ENCODE results near the gene EDC4.
"Not testable (repeated sequence)": the region's sequence is repeated elsewhere in the genome, so short reads cannot be mapped to it uniquely, and the experiment has no call there.

EDC4 gene, protein sequence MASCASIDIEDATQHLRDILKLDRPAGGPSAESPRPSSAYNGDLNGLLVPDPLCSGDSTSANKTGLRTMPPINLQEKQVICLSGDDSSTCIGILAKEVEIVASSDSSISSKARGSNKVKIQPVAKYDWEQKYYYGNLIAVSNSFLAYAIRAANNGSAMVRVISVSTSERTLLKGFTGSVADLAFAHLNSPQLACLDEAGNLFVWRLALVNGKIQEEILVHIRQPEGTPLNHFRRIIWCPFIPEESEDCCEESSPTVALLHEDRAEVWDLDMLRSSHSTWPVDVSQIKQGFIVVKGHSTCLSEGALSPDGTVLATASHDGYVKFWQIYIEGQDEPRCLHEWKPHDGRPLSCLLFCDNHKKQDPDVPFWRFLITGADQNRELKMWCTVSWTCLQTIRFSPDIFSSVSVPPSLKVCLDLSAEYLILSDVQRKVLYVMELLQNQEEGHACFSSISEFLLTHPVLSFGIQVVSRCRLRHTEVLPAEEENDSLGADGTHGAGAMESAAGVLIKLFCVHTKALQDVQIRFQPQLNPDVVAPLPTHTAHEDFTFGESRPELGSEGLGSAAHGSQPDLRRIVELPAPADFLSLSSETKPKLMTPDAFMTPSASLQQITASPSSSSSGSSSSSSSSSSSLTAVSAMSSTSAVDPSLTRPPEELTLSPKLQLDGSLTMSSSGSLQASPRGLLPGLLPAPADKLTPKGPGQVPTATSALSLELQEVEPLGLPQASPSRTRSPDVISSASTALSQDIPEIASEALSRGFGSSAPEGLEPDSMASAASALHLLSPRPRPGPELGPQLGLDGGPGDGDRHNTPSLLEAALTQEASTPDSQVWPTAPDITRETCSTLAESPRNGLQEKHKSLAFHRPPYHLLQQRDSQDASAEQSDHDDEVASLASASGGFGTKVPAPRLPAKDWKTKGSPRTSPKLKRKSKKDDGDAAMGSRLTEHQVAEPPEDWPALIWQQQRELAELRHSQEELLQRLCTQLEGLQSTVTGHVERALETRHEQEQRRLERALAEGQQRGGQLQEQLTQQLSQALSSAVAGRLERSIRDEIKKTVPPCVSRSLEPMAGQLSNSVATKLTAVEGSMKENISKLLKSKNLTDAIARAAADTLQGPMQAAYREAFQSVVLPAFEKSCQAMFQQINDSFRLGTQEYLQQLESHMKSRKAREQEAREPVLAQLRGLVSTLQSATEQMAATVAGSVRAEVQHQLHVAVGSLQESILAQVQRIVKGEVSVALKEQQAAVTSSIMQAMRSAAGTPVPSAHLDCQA (N-terminal part only)

DNA sequence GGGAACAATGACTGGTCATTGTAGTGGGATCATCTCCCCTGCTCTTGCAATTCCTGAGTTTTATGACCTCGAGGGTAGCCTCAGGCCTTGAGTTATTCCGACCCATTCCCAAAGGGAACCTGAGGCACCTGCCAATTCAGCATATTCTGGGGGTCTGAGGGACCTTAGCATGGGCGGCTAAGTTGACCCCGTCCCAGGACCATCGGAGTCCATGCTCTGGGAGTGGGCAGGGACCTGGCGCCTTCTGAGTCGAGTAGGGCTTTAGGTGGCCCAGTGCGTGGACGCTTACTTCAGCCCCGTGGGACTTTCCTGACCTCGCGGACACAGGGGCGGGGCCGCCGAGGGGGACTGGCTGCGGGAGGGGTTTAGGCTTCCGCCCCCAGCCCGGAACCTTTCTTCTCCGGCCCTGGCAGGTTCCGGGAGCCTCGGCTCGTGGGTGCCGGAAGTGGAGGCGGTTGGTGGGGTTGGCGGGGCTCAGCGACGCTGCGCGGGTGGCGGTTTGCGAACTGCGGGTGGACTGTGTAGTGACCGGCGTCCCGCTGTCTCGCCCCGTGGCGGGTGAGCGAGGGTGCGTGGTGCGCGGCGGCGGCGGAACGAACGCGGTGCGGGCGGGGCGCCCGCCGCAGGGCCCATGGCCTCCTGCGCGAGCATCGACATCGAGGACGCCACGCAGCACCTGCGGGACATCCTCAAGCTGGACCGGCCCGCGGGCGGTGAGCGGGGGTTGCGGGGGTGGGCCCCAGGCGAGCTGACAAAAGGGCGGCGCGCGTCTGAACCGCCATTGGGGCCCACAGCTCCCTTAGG is at the start of gene EDC4:
Gene EDC4 (plus strand): TSS at position 422 of the 804 bp plus-strand sequence. CDS start 210 bp downstream, at position 632.
- no peak for DNase-seq

GRCh38 chr16:67825119-67825518 is 47.7 kb upstream of the EDC4 start:
- no peak for DNase-seq

DNA sequence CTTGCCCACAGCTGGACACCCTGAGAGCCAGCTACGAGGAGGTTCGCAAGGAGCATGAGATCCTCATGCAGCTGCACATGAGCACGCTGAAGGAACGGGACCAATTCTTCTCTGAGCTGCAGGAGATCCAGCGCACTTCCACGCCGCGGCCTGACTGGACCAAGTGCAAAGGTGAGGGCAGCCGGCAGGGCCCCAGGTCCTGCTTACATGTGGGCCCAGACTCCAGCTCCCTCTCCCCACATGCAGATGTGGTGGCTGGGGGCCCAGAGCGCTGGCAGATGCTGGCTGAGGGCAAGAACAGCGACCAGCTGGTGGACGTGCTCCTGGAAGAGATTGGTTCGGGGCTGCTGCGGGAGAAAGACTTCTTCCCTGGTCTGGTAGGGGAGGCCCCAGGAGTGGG is 46.9 kb upstream of the EDC4 start:
- DNase-seq, result no peak

GRCh38 chr16:67828651-67829050 is 44.2 kb upstream of the EDC4 start:
- no peak for DNase-seq

DNA sequence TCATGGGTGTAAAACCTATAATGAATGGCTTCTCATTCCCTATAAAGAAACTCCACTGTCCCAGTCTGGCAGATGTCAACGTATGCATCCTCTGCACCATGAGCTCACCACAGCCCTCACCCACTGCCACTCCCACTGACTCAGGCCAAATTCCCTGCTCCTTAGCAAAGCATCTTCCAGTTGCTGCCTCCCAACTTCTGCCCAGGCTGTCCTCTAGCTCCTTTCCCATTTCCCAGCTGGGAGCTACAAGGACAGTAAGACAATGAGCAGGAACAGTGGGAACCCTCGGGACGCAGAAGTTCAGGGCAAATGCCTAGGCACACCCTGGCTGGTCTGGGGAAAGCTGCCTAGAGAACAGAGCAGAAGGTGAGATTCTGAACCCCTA is 39.8 kb upstream of the EDC4 start:
- DNase-seq, result no peak

DNA sequence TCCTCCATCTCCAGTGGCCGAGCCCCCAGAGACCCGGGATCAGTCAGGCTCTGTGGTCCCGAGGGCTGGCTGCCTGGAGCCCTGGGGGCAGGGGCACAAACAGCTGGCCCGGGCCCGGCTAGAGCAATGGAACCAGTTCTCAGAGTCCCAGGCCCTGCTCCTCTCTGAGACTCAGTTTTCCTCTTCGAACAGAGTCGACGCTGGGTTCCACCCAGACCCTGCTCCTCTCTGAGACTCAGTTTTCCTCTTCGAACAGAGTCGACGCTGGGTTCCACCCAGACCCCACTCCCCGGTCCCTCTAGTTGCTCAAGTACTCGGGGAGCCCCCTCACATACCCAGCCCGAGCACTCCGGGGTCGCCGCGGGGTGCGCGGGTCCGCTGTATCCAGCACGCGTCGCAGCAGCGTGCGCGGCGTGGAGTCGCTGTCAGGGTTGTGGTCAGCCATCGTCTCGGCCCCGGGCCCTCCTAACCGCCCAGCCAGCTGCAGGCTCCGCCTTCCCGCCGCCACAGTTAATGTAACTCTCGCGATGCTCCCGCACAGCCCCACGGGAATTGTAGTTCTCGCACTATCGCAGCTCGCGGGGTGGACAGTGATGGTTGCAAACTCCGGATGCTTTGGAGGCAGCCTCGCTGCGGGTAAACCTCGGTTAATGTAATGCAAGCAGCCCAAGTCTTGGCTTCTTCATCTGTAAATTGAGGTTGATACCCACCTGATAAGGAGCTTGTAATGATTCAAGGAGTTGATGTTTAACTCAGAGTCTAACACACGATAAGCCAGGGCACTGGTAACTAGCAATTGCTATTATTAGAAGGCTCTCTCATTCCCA is 39.2 kb upstream of the EDC4 start:
- no peak for DNase-seq

DNA sequence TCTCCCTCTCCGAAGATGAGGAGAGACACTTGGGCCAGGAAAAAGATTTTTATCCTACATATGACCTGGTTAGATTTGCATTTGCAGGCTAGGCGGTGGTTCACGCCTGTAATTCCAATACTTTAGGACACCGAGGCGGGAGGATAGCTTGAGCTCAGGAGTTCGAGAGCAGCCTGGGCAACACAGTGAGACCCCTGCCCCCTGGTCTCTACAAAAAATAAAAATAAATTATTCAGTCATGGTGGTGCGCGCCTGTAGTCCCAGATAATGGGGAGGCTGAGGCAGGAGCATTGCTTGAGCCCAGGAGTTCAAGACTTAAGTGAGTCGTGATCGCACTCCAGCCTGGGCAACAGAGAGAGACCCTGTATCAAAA is 38.6 kb upstream of the EDC4 start:
- DNase-seq, result no peak

DNA sequence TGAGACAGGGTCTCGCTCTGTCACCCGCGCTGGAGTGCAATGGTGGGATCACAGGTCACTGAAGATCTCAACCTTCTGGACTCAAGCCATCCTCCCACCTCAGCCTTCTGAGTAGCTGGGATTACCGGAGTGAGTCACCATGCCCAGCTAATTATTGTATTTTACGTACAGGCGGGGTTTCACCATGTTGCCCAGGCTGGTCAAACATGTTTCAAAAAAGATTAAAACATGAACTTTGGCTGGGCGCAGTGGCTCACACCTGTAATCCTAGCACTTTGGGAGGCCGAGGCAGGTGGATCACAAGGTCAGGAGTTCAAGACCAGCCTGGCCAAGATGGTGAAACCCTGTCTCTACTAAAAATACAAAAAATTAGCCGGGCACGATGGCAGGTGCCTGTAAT is 35.7 kb upstream of the EDC4 start:
- DNase-seq, result not testable (repeated sequence)

DNA sequence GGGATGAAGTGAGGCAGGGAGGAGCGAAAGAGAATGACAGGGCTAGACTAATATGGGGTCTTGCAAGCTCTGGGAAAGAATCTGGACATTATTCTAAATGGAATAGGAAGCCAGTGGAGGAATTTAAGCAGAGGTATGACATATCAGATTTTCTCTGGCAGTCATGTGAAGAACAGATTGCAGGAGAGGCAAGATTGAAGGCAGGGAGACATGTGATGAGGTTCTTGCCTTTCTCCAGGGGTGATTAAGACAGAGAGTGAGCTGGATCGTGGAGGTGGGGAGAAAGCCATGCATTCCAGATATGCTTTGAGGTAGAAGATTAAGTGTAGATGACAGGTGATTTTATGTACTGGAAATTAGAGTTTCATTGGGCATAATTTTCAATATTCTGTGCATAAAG is 35.0 kb upstream of the EDC4 start:
- no peak for DNase-seq

- no peak for DNase-seq
Observed at GRCh38 chr16:67841198-67841815, 31.5 kb upstream of the EDC4 start.

- peak; percentile 83 for DNase-seq
Observed at GRCh38 chr16:67841816-67842508, 30.9 kb upstream of the EDC4 start, which contains the start of gene THAP11. TSS of gene THAP11 (plus strand) at chr16:67842320. CDS start at chr16:67842555, 235 bp downstream.

- DNase-seq, result no peak
Observed at GRCh38 chr16:67842509-67843342, 30.1 kb upstream of the EDC4 start.

DNA sequence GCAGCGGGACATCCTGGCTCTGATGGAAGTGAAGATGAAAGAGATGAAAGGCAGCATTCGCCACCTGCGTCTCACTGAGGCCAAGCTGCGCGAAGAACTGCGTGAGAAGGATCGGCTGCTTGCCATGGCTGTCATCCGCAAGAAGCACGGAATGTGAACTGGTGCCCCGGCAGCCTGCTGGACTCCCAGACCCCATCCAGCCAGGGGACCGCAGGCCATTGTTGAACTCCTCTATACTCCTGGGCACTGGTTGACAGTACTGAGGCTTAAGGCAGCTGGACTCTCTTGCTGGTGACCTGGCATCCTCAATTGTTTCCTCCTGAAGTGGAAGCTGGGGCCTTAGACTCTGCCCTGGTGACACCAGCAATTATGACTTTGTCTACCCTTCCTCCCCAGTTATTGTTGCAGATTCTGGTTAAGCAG is 29.5 kb upstream of the EDC4 start:
- no peak for DNase-seq

DNA sequence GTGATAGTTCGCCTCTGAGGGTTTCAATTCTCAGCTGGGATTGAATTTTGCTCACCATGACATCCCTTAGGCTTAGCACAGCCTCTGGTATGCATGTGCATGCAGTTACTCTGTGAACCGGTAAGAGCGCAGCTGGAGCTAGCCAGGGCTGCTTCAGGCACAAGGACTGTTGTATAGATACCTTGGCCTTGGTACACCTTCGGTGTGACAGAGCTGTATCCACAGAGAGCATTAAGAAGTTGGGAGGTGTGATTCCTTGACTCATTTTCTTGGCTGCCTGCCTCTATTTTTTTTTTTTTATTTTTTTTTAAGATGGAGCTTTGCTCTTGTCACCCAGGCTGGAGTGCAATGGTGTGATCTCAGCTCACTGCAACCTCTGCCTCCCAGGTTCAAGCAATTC is 28.4 kb upstream of the EDC4 start:
- no peak for DNase-seq

DNA sequence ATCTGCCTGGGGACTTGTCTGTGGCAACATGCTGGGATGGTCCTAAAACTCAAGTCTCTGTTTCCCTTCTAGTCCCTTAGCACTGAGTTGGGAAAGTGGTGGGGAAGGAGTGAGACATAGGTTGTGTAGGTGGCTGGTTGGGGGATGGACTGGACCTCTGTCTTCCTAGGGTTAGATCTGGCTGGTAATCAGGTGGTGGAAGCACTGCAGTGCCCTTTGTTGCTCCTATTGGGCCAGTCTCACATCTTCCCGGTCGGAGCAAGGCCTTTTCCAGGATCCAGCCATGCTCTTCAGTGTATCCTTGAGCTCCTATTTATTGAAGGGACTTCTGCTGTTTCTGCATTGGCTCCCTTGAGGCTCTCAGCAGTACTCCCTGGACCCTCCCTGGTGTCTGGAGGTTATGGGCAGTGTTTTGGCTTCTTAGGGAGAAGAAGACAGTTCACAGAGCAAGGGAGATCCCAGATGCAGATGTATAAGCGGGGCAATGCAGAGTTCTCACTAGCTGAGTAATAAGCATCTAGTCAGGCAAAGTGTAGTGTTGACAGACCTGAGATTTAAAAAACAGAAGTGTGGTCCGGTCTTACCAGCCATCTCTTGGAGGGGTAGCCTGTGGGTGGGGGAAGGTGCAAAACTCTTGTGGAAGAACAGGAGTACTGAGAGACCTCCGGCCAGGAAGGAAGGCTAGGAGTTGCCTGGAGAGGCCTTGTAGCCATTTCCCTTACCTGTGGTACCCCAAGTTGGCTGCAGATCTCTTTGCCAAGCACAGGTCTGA is 27.4 kb upstream of the EDC4 start:
- no peak for DNase-seq

DNA sequence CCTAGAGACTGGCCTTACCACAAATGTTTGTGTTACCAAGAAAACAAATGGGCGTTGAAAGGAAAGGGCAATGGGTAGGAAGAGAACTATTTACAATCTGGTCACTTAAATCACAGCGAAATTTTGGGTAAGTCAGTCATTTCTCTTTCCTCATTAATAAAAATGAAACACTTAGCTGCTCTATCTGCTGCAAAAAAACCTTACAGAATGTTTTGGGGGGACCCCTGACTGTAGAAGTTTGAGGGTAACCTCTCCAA is 26.9 kb upstream of the EDC4 start:
- no peak for DNase-seq

- DNase-seq, result peak; percentile 53
Observed at GRCh38 chr16:67846320-67847063, 26.4 kb upstream of the EDC4 start, which contains the start of gene NUTF2. TSS of gene NUTF2 (plus strand) at chr16:67846933. CDS start at chr16:67865131, 18,198 bp downstream.
